Measurements from ENCODE around the gene TNPO1. TPM values are rescaled to one million over a fixed set of nuclear protein-coding genes. Genes with fewer than 3 reads are reported as not detected.
A peak's percentile ranks its signal among the peaks of the same experiment; 100 is the strongest.

The TNPO1 gene
- total RNA-seq, 2 donors from 2014 or later, result 133 to 141 TPM

DNA sequence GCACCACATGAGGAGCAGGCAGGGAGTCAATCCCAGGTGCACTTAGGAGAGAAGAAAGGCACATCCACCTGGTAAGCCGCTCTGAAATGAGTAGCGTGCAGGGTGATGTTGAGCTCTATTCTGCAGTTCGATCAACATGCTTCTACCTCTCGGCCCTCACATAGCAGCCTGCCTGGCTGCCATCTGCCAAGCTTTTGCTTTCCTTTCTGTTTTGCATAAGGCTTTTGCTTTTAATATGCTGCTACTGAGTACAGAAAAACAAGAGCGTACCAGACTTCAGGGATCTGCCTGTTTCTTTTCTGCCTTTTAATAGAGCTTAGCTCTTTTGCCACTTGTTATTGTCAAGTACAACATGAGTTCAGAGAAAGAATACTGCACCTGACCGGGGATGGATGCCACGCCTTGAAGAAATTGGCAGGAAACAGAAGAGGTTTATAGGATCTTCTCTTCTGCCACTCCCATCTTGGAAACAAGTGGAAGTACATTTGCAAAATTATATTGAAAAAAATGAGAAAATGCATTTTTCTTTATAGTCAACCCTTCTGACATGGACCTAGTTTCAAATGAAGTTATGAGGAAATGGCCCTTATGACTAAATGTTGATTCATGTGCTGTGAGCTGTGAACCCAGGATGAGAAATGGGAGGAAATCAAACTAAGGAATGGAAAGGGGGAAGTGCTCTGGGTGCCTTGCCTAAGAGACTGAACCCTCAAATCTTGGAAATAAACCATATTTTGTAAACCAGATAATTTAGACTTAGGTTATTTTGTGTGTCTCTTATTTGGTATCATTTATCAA, 135.4 kb downstream of the TNPO1 start:
- no peaks in the 10 kb centered on the region for H3K9me3 ChIP-seq (ENCODE audit: control insufficient read depth, low read length)
- no peak overlapping the region for H3K9ac ChIP-seq (ENCODE audit: extremely low read depth, low read length, poor library complexity, severe bottlenecking)
- Mint-ChIP-seq H3K9me3 (no peaks in the 10 kb centered on the region), H3K27ac (no peak overlapping the region), H3K27me3 (ENCODE audit: insufficient read depth) (peaks cover 3% of the 10 kb centered on the region), H3K36me3 (ENCODE audit: low read depth) (no peaks in the 10 kb centered on the region), H3K4me3 (no peak overlapping the region), H3K4me1 (peaks cover 17% of the 10 kb centered on the region)
- TF ChIP-seq CTCF (conservative IDR thresholded peaks at IDR 0.05), result no peak
- 97 to 98% methylated on average over 6 to 7 of the region's 7 CpGs for WGBS, 2 experiments (ENCODE audit: insufficient coverage in 1 of 2, insufficient read length in 1 of 2)
- no peak for DNase-seq
- H3K27me3 ChIP-seq (ENCODE audit: control insufficient read depth, insufficient read depth, low read length, poor library complexity, severe bottlenecking), result no peaks in the 10 kb centered on the region
- no peaks in the 10 kb centered on the region for H3K4me1 ChIP-seq (ENCODE audit: control insufficient read depth, insufficient read depth, low read length)
- no peak overlapping the region for H3K27ac ChIP-seq (ENCODE audit: low read depth, low read length)
- H3K36me3 ChIP-seq (ENCODE audit: control insufficient read depth, insufficient read depth, low read length), result no peaks in the 10 kb centered on the region
- no peak overlapping the region for H3K4me3 ChIP-seq (ENCODE audit: low read length)

DNA sequence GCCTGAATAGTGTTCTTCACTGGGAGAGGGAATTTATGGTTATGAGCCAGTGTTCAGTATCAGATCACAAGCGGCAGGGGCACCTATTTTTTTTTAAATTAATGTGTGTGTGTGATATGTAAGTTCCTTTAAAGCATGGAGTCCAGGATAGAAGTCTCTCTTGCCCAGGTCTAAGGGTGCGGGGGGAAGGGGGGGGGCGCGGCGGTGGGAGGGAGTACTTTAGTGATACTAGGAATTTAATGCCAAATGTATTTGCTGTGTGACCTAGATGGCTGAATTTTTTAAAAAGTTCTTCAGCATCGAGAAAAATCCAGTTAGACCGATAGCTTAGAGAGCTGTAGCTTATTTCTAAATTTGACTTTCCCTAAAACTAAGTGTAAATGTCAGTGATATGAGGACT, 137.9 kb downstream of the TNPO1 start:
- Histone ChIP-seq H3K9me3 (ENCODE audit: control insufficient read depth, low read length) (no peaks in the 10 kb centered on the region), H3K9ac (ENCODE audit: extremely low read depth, low read length, poor library complexity, severe bottlenecking) (no peak overlapping the region), H3K4me1 (ENCODE audit: control insufficient read depth, insufficient read depth, low read length) (no peaks in the 10 kb centered on the region), H3K27ac (ENCODE audit: low read depth, low read length) (no peak overlapping the region), H3K27me3 (ENCODE audit: control insufficient read depth, insufficient read depth, low read length, poor library complexity, severe bottlenecking) (no peaks in the 10 kb centered on the region), H3K4me3 (ENCODE audit: low read length) (no peak overlapping the region), H3K36me3 (ENCODE audit: control insufficient read depth, insufficient read depth, low read length) (no peaks in the 10 kb centered on the region)
- Mint-ChIP-seq H3K27me3 (ENCODE audit: insufficient read depth) (peaks cover 3% of the 10 kb centered on the region), H3K36me3 (ENCODE audit: low read depth) (no peaks in the 10 kb centered on the region), H3K4me1 (peaks cover 21% of the 10 kb centered on the region), H3K4me3 (no peak overlapping the region), H3K9me3 (no peaks in the 10 kb centered on the region), H3K27ac (no peak overlapping the region)
- DNase-seq, result no peak
- 72 to 100% methylated on average over 3 to 7 of the region's 7 CpGs for WGBS, 2 experiments (ENCODE audit: insufficient coverage in 1 of 2, insufficient read length in 1 of 2)
- TF ChIP-seq CTCF (conservative IDR thresholded peaks at IDR 0.05), result no peak

GRCh38 chr5:72955143-72955767, 138.8 kb downstream of the TNPO1 start:
- Mint-ChIP-seq H3K27me3 (ENCODE audit: insufficient read depth) (peaks cover 3% of the 10 kb centered on the region), H3K9me3 (no peaks in the 10 kb centered on the region), H3K4me1 (peaks cover 21% of the 10 kb centered on the region), H3K36me3 (ENCODE audit: low read depth) (no peaks in the 10 kb centered on the region), H3K4me3 (peak overlapping the region; percentile 81), H3K27ac (peak overlapping the region; percentile 97)
- TF ChIP-seq CTCF (conservative IDR thresholded peaks at IDR 0.05), result no peak
- H3K4me3 ChIP-seq (ENCODE audit: low read length), result peak overlapping the region; percentile 89
- H3K9ac ChIP-seq (ENCODE audit: extremely low read depth, low read length, poor library complexity, severe bottlenecking), result peak overlapping the region; percentile 47
- WGBS, 2 experiments (ENCODE audit: insufficient coverage in 1 of 2, insufficient read length in 1 of 2), result 45 to 68% methylated on average over 16 to 33 of the region's 33 CpGs
- peak; percentile 88 for DNase-seq
- H3K9me3 ChIP-seq (ENCODE audit: control insufficient read depth, low read length), result no peaks in the 10 kb centered on the region
- no peaks in the 10 kb centered on the region for H3K27me3 ChIP-seq (ENCODE audit: control insufficient read depth, insufficient read depth, low read length, poor library complexity, severe bottlenecking)
- H3K4me1 ChIP-seq (ENCODE audit: control insufficient read depth, insufficient read depth, low read length), result no peaks in the 10 kb centered on the region
- H3K27ac ChIP-seq (ENCODE audit: low read depth, low read length), result peak overlapping the region; percentile 27
- no peaks in the 10 kb centered on the region for H3K36me3 ChIP-seq (ENCODE audit: control insufficient read depth, insufficient read depth, low read length)

All from endodermal cell (in vitro differentiated cells).